Gastrocnemius medialis (tissue), 4 donors: ENCODE results near the gene SGCD.
"Not testable (repeated sequence)": the region's sequence is repeated elsewhere in the genome, so short reads cannot be mapped to it uniquely, and the experiment has no call there.

ENCODE experiments used
- POLR2A ChIP-seq, 2 donors: fragments of 450-650 bp; IDR thresholded peaks; one replicate each; pipeline ENCODE4 v1.6.1; 2017; ENCODE audit warnings: antibody characterized with exemption in 2 of 2, mild to moderate bottlenecking in 2 of 2, moderate library complexity in 2 of 2
- TF ChIP-seq, protein P1 (sequence below), 5 experiments: fragments of 450-650 bp in 3 of 5; fragments of 200-600 bp in 2 of 5; sonication (generic) in 2 of 5; IDR thresholded peaks in 4 of 5; conservative IDR thresholded peaks in 1 of 5; 1 replicate in 4 of 5; 2 replicates in 1 of 5; pipeline ENCODE4 v1.5.1; 2016 to 2019; ENCODE audit warnings: antibody characterized with exemption in 5 of 5, mild to moderate bottlenecking in 3 of 5, moderate library complexity in 3 of 5

DNA sequence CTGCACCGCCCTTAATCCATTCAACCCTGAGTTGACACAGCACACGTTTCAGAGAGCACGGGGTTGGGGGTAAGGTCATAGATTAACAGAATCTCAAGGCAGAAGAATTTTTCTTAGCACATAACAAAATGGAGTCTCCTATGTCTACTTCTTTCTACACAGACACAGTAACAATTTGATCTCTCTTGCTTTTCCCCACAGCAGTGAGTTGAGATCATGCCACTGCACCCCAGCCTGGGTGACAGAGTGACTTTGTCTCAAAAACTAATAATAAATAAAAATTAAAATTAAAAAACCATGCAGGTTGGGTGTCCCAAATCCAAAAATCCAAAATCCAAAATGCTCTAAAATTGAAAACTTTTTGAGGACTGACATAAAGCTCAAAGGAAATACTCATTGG is 339.7 kb downstream of the SGCD start:
- TF ChIP-seq POLR2A (IDR thresholded peaks at IDR 0.05), result not testable (repeated sequence)
- TF ChIP-seq, protein P1, sequence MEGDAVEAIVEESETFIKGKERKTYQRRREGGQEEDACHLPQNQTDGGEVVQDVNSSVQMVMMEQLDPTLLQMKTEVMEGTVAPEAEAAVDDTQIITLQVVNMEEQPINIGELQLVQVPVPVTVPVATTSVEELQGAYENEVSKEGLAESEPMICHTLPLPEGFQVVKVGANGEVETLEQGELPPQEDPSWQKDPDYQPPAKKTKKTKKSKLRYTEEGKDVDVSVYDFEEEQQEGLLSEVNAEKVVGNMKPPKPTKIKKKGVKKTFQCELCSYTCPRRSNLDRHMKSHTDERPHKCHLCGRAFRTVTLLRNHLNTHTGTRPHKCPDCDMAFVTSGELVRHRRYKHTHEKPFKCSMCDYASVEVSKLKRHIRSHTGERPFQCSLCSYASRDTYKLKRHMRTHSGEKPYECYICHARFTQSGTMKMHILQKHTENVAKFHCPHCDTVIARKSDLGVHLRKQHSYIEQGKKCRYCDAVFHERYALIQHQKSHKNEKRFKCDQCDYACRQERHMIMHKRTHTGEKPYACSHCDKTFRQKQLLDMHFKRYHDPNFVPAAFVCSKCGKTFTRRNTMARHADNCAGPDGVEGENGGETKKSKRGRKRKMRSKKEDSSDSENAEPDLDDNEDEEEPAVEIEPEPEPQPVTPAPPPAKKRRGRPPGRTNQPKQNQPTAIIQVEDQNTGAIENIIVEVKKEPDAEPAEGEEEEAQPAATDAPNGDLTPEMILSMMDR (IDR thresholded peaks at IDR 0.05 in 4 of 5, conservative IDR thresholded peaks at IDR 0.05 in 1 of 5), result not testable (repeated sequence)
